OCI-LY3 (cell line): Measurements from ENCODE around the gene THOC6.

Source experiments
- CTCF ChIP-seq: fragments of 200-600, 300-600 bp; sonication (generic); IDR thresholded peaks from 2 replicates; pipeline ENCODE4 v1.5.1; 2014; ENCODE audit warnings: antibody characterized with exemption, low read length, low read depth
- EZH2phosphoT487 ChIP-seq: fragments of 200-600 bp; shearing (Covaris generic); IDR thresholded peaks from 2 replicates; pipeline ENCODE4 v1.6.1; 2018; ENCODE audit warnings: antibody characterized with exemption, mixed run types, low read depth

DNA sequence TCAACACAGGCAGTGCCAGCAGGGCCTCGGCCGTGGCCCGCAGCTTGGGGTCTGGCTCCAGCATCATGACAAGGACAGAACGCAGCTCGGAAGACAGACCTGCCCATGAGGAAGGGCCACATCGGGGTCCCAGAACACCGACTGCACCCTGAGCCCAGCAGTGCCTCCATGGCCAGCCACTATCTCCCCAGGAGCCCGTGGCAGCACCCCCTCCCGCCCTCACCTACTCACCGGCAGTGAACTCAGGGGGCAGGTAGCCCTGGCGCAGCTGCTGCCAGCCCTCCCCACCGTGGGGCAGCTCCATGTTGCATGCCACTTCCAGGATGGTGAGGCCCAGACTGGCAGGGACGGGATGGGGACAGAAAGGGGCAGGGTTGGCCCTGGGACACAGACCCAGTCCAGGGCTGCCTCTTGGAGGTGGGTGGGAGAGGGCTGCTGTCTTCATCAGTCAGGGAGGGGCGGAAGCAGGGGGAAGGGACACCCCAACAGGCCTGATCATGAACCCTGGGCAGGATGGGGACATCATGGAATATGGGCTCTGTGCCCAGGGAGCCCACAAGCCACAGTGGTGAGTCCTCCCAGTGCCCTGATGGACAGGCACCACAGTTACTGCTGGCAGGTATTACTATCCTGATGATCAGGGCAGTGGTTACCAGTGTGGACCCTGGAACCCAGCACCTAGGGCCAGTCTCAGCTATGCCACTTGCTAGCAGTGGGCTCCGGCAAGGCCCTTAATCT lies 49.3 kb upstream of the THOC6 start:
- TF ChIP-seq CTCF (no peak), EZH2phosphoT487 (no peak)
